HPDE6-E6E7 (cell line): ENCODE results near the gene ZNF8.
"Not testable (repeated sequence)": the region's sequence is repeated elsewhere in the genome, so short reads cannot be mapped to it uniquely, and the experiment has no call there.

Source experiments
- DNase-seq: peaks from one replicate; pipeline ENCODE4 v3.0.0; 2011; ENCODE audit warnings: missing footprints; ENCODE audit errors: extremely low spot score

The ZNF8 gene

DNA sequence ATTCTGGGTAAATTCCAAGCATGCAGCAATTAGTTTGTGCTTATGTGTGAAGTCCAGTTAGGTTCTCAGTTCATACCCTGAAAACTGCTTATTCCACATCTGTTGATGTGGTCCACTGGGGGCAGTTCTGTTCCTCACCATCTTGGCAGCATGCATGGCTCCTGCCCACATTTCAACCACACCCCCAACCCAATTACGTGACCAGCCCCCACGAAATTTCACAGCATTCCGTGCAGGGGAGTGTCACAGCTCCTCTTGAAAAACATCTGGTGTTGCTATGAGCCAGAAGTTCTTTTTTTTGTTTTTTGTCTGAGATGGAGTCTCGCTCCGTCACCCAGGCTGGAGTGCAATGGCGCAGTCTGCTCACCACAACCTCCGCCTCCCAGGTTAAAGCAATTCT is 17.3 kb downstream of the ZNF8 start:
- no peak for DNase-seq

DNA sequence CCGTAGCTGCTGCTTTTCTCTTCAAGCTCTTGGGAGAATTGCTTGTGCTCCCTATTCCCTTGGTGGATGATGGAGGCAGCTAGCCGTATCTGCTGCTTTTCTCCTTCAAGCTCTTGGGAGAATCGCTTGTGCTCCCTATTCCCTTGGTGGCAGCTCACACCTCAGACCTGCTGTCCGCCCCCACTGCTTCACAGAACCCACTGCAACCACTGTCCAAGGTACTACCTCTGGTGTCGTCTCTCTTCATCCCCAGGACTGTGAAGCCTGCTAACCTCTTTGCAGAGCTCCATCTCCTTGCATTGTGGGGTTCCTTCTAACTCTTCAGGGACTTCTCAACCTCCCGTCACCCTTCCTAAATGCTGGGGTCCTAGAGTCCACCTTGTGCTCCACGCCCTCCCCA is 21.9 kb downstream of the ZNF8 start:
- DNase-seq = no peak

DNA sequence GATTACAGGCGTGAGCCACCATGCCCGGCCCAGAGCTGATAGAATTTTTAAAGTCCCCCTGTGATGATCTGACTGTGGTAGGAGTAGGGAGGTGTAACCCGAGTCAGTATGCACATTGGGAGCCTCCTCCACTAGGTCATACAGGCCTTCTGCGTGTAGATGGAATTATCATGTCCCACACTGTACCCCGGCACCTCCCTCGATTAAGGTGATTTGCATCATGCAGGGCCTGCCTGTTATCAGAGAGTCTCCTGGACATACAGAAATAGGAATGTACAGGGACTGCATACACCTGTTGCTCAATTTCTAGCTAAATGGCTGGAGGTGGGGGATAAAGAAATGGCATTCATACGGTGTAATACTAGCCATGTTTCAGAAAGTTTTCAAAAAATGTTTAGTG is 25.5 kb downstream of the ZNF8 start:
- no peak for DNase-seq

GRCh38 chr19:58304748-58305064 is 26.0 kb downstream of the ZNF8 start:
- DNase-seq = no peak

DNA sequence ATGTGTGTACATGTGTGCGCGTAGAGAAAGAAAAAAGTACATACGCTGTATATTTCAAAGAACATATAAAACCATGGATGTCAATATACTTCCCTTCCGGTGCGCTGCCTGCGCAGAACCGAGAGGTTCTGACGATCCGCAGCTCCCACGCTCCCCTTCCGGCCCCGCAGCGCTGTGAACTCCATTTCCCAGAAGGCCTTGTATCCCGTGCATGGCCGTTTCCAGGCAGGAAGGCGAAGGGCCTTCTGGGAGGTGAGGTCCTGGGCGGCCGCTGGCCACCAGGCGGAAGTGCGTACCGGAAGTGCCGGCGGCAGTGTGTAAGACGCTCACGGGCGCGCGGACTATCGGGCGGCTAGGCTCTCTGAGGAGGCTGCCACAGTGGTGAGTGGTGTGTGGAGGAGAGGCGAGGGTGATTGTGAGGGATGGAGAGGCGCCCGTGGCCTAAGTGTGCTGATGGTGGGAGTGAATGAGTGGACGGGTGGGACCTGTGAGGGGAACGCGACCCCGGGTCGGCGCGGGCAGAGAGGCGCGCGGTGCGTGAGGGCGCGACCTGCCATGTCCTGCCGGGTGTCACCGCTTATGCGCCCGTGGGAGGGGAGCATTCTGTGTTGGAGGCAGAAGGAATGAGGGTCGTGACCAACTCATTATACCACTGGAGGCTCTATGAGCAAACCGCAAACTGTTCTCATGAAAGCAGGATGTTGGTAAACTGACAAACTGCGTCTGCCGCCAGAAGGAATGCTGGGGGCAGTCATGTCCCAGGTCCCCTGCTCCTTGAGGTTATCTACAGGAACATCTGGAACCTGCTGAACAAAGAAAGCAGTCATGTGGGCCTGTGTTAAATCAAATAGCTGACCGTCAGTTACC is 26.5 kb downstream of the ZNF8 start, which contains the start of gene ERVK3-1:
ERVK3-1 (plus strand) TSS at position 313 of the 867 bp plus-strand sequence. CDS start 6,792 bp downstream, outside the sequence.
- DNase-seq = peak; percentile 97

GRCh38 chr19:58305932-58306323 is 27.2 kb downstream of the ZNF8 start:
- peak; percentile 52 for DNase-seq

DNA sequence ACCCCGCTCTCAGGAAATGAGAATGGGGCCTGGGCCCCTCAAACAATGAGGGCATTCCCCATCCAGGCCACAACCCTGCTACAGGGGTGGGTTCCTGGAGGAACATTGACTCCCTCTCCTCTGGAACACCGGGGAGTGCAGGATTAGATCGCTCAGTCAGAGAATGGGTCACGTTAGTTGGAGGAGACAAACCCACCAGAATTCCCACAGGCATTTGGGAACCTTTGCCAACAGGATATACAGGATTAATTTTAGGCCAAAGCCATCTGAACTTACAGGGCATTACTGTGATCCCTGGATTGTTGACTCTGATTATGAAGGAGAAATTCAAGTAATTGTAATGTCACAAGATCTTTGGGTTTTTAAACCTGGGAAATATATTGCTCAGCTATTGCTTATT is 29.0 kb downstream of the ZNF8 start:
- DNase-seq = no peak

DNA sequence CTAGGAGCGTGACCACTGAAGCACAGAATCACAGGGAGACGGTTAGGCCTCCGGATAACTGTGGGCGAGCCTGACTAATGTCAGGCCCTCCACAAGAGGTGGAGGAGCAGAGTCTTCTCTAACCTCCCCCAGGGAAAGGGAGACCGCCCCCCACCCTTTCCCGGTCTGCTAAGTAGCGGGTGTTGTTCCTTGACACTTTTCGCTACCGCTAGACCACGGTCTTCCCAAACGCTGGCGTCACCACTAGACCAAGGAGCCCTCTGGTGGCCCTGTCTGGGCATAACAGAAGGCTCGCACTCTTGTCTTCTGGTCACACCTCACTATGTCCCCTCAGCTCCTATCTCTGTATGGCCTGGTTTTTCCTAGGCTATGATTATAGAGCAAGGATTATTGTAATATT is 31.9 kb downstream of the ZNF8 start:
- not testable (repeated sequence) for DNase-seq

GRCh38 chr19:58311345-58311865 is 32.6 kb downstream of the ZNF8 start:
- DNase-seq = no peak

- DNase-seq = no peak
These were observed 36.8 kb downstream of the ZNF8 start for GRCh38 chr19:58315580-58315979.

- DNase-seq = no peak
These were observed 38.8 kb downstream of the ZNF8 start for GRCh38 chr19:58317476-58318072.

- DNase-seq = no peak
These were observed 39.5 kb downstream of the ZNF8 start for GRCh38 chr19:58318297-58318696.

DNA sequence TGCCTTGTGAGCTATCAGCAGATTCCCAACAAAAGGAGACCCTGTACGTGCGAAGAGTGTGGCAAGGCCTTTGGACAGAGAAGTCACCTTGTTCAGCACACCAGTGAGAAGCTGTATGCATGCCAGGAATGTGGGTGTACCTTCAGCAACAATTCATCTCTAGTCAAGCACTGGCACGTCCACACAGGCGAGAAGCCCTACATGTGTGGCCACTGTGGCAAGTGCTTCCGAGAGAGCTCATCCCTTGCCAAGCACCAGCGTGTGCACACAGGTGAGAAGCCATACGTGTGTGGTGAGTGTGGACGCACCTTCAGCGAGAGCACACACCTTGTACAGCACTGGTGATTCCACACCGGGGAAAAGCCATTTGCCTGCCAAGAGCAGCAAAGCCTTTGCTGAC is 40.5 kb downstream of the ZNF8 start:
- DNase-seq = no peak

DNA sequence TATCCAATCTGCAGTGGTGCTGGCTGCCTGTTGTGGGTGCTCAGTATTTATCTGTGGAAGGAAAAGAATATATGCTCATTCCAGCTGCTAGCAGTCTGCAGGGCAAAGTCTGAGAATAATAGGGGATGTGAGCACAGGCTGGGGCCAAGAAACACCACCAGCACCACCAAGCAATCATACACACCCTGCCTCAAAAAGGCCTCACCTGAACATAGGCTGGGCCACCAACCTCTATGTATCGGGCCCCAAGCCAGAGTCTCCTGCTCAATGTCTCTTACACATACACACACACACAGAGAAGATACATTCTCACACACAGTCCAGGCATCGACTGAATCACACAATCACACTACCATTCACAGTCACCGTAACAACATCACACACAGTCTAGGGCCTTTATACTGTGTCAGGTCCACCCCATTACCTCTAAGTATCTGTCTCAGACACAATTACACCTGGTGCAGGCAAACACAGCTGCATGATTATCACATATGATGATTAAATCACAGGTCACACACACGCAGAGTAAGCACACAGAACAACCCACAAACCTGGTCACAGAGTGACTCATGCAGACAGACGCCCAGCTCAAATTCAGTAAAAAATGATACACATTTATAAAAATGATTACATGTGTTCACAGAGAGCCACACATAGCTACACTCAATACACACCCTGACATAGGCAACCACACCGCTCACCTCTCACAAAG is 46.7 kb downstream of the ZNF8 start:
- peak; percentile 36 for DNase-seq

DNA sequence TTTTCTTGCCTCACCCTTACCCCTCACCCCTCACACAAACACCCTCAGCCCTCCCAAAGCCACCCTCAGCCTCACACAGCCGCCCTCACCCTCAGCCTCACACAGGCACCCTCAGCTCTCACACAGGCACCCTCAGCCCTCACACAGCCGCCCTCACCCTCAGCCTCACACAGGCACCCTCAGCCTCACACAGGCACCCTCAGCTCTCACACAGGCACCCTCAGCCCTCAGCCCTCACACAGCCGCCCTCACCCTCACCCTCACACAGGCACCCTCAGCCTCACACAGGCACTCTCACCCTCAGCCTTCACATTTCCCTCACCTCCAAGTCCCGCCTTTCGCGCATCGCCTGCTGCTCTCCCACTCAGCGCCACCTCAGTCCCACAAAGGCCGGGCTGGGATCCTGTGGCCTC is 47.8 kb downstream of the ZNF8 start:
- DNase-seq = no peak

DNA sequence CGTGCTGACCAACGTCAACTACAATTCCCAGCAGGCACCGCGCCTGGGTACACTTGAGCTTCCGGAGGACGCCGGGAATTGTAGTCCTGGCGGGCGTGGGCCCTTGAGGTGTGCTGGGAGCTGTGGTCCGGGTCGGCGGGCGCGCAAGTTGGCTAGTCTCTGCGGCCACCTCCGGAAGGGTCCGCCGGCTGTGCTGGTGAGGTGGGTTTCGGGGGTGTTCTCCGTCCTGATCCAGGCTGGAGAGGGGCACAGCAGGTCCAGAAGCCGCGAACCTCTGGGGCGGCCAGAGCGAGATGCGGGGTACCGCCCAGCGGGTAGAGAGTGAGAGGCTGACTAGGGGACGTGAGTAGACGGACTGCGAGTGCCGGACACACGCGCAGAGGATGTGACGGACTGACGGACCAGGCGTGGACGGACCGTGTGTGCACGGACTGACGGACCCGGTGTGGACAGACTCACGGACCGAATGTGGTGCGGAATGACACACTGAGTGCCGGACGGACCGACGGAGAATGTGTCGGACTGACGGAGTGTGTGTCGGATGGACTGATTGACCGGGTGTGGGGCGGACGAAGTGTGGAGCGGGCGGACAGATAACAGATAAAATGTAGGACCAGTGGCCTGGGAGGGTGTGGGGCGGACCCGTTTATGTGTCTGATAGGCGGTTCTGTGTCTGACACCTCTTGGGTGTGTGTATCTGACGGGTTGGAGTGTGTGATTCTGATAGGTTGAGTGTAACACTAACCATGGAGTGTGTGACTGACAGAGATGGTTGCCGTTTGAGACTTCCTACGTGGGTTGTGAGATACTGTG is 48.4 kb downstream of the ZNF8 start, which contains the start of gene ZSCAN22:
ZSCAN22 (plus strand) TSS at position 81 of the 813 bp plus-strand sequence. CDS start 7,809 bp downstream, outside the sequence.
- peak; percentile 97 for DNase-seq

DNA sequence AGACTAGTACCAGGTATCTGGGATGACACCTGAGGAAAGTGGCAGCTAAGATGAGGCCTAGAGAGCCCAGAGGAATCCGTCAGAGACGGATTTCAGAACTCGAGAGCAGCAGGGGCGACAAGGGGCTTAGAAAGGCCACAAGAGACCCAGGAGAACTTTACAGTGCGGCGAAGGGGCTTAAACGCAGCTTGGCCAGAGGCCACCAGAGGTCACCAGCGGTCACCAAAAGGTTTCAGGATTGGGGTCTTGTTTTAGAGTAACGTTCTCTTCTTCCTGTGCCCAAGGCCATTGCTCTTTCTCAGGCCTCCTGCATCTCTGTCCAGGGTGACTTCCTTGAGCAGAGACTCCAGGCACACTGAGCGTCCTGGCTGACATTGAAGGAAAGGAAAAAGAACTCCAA is 50.2 kb downstream of the ZNF8 start:
- no peak for DNase-seq

DNA sequence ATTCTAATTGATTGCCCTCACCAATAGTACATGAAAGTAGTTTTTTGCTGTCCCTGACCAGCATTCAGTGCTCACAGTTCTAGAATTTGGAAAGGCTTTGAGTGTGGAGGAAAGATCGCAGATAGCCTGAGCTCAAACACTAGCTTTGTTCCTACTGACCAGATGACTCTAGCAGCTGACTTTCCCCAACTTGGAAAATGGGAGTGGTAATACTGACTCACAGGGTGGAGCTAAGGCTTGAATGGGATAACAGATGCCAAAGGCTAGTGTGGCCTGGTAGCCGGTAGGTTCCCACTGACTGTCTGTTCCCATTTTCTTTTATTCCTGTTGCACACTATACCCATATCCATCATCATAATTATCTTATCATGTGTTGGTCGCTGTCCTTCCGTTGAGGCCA is 51.7 kb downstream of the ZNF8 start:
- DNase-seq = peak; percentile 87

- DNase-seq = no peak
These were observed 53.9 kb downstream of the ZNF8 start for GRCh38 chr19:58332697-58333096.

- no peak for DNase-seq
These were observed 56.0 kb downstream of the ZNF8 start for GRCh38 chr19:58334691-58335249.

- DNase-seq = no peak
These were observed 56.9 kb downstream of the ZNF8 start for GRCh38 chr19:58335630-58336029.
